AG09309 (cell line): ENCODE data around the gene TNFAIP8.
A peak's percentile ranks its signal among the peaks of the same experiment; 100 is the strongest.

Experiments used
- DNase-seq: peaks from one replicate; pipeline ENCODE4 v3.0.0-alpha.2; 2010; ENCODE audit warnings: low read depth
- H3K4me3 ChIP-seq: 2 replicates; pipeline ENCODE4 v1.5.1; 2011; ENCODE audit warnings: mild to moderate bottlenecking, low read depth, low read length, moderate library complexity; ENCODE audit not compliant: control insufficient read depth
- CTCF ChIP-seq: IDR thresholded peaks from 2 replicates; pipeline ENCODE4 v1.5.1; 2011; ENCODE audit warnings: mild to moderate bottlenecking, low read depth, low read length, inconsistent platforms; ENCODE audit not compliant: insufficient read depth, control insufficient read depth; ENCODE audit errors: missing control alignments

Gene TNFAIP8

GRCh38 chr5:119313658-119314605 is 41.9 kb upstream of the TNFAIP8 start:
- no peak for TF ChIP-seq CTCF
- DNase-seq = no peak
- no peak overlapping the region for H3K4me3 ChIP-seq

GRCh38 chr5:119315516-119315949 is 40.3 kb upstream of the TNFAIP8 start:
- no peak overlapping the region for H3K4me3 ChIP-seq
- peak; percentile 26 for TF ChIP-seq CTCF
- no peak for DNase-seq

- no peak for TF ChIP-seq CTCF
Observed at GRCh38 chr5:119316086-119316485, 39.7 kb upstream of the TNFAIP8 start.

GRCh38 chr5:119316906-119317305 is 38.9 kb upstream of the TNFAIP8 start:
- no peak for TF ChIP-seq CTCF
- no peak overlapping the region for H3K4me3 ChIP-seq
- DNase-seq = no peak

More at GRCh38 chr5:119316086-119316485, 39.7 kb upstream of the TNFAIP8 start:
- no peak for DNase-seq
- no peak overlapping the region for H3K4me3 ChIP-seq

GRCh38 chr5:119318256-119318894 is 37.4 kb upstream of the TNFAIP8 start:
- DNase-seq = no peak
- H3K4me3 ChIP-seq = no peak overlapping the region
- TF ChIP-seq CTCF = no peak

GRCh38 chr5:119319401-119319800 is 36.4 kb upstream of the TNFAIP8 start:
- DNase-seq = no peak
- TF ChIP-seq CTCF = no peak
- no peak overlapping the region for H3K4me3 ChIP-seq
